Gastroesophageal sphincter (tissue), 3 donors: Measurements from ENCODE around the gene SLC25A47.

ENCODE experiments used
- EP300 ChIP-seq: sonication (generic); formaldehyde crosslinking; IDR thresholded peaks from one replicate; pipeline ENCODE4 v1.6.1; 2017; ENCODE audit warnings: antibody characterized with exemption, mild to moderate bottlenecking
- POLR2A ChIP-seq, 2 donors: fragments of 450-650 bp; IDR thresholded peaks; one replicate each; pipeline ENCODE4 v1.6.1; 2017; ENCODE audit warnings: antibody characterized with exemption in 2 of 2, mild to moderate bottlenecking in 2 of 2, moderate library complexity in 1 of 2
- POLR2AphosphoS5 ChIP-seq: sonication (generic); formaldehyde crosslinking; IDR thresholded peaks from one replicate; pipeline ENCODE4 v1.6.1; 2017; ENCODE audit warnings: antibody characterized with exemption
- TF ChIP-seq, protein P1 (sequence below), 4 experiments: fragments of 200-600 bp in 2 of 4; fragments of 450-650 bp in 2 of 4; sonication (generic) in 1 of 4; IDR thresholded peaks; one replicate each; pipeline ENCODE4 v1.5.1; 2017 to 2019; ENCODE audit warnings: antibody characterized with exemption in 4 of 4, mild to moderate bottlenecking in 2 of 4, moderate library complexity in 2 of 4

DNA sequence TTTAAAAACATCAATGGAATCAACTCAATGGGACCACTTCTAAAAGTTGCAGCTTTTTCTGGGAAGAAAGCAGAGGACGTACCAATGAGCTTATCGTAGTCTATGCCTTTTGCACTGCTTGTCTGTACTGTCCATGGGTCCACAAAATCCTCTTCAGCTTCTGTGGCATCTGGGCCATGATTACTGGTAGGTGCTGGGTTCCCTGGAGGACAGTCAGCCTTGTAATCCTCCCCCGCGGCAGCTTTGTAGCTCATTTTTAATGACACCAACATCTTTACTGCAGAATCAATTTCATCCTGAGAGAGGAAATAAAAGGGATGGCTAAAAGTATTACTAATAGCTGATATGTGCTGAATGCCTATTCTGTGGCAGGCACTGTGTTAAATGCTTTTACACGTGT, 38.5 kb downstream of the SLC25A47 start:
- TF ChIP-seq EP300 (no peak), POLR2AphosphoS5 (no peak), POLR2A (IDR thresholded peaks at IDR 0.05) (no peak)
- TF ChIP-seq, protein P1, sequence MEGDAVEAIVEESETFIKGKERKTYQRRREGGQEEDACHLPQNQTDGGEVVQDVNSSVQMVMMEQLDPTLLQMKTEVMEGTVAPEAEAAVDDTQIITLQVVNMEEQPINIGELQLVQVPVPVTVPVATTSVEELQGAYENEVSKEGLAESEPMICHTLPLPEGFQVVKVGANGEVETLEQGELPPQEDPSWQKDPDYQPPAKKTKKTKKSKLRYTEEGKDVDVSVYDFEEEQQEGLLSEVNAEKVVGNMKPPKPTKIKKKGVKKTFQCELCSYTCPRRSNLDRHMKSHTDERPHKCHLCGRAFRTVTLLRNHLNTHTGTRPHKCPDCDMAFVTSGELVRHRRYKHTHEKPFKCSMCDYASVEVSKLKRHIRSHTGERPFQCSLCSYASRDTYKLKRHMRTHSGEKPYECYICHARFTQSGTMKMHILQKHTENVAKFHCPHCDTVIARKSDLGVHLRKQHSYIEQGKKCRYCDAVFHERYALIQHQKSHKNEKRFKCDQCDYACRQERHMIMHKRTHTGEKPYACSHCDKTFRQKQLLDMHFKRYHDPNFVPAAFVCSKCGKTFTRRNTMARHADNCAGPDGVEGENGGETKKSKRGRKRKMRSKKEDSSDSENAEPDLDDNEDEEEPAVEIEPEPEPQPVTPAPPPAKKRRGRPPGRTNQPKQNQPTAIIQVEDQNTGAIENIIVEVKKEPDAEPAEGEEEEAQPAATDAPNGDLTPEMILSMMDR (IDR thresholded peaks at IDR 0.05), result no peak
